COLO668 (cell line): ENCODE measurements around the gene STK4.
"Not testable (repeated sequence)": the region's sequence is repeated elsewhere in the genome, so short reads cannot be mapped to it uniquely, and the experiment has no call there.

ENCODE experiments used
- DNase-seq: peaks from one replicate; lab custom pipeline; 2025; ENCODE audit not compliant: unreplicated experiment; lab: John Stamatoyannopoulos, UW

Gene STK4

GRCh38 chr20:44981736-44982406, 15.6 kb downstream of the STK4 start:
- no peak for DNase-seq

- DNase-seq, result no peak
These were observed 16.9 kb downstream of the STK4 start for GRCh38 chr20:44983093-44983674.

- no peak for DNase-seq
These were observed 22.4 kb downstream of the STK4 start for GRCh38 chr20:44988631-44989171.

GRCh38 chr20:44990425-44990824, 24.1 kb downstream of the STK4 start:
- DNase-seq, result no peak

- no peak for DNase-seq
These were observed 24.6 kb downstream of the STK4 start for GRCh38 chr20:44990957-44991356.

- no peak for DNase-seq
These were observed 27.0 kb downstream of the STK4 start for GRCh38 chr20:44993343-44993742.

GRCh38 chr20:44997171-44997570, 30.9 kb downstream of the STK4 start:
- no peak for DNase-seq

GRCh38 chr20:44997668-44998067, 31.4 kb downstream of the STK4 start:
- DNase-seq, result no peak

GRCh38 chr20:45008521-45009049, 42.3 kb downstream of the STK4 start:
- DNase-seq, result no peak

- no peak for DNase-seq
These were observed 44.1 kb downstream of the STK4 start for GRCh38 chr20:45010399-45010828.

- peak; percentile 44 for DNase-seq
These were observed 44.8 kb downstream of the STK4 start for GRCh38 chr20:45011108-45011526.

- no peak for DNase-seq
These were observed 46.5 kb downstream of the STK4 start for GRCh38 chr20:45012682-45013302.

- DNase-seq, result not testable (repeated sequence)
These were observed 47.8 kb downstream of the STK4 start for GRCh38 chr20:45014131-45014530.

GRCh38 chr20:45014671-45015415, 48.5 kb downstream of the STK4 start:
- no peak for DNase-seq

GRCh38 chr20:45016089-45016671, 49.9 kb downstream of the STK4 start:
- no peak for DNase-seq

- no peak for DNase-seq
These were observed 51.0 kb downstream of the STK4 start for GRCh38 chr20:45017281-45017680.

- no peak for DNase-seq
These were observed 51.5 kb downstream of the STK4 start for GRCh38 chr20:45017857-45018256.

- DNase-seq, result no peak
These were observed 52.9 kb downstream of the STK4 start for GRCh38 chr20:45019027-45019761.

GRCh38 chr20:45019762-45020123, 53.4 kb downstream of the STK4 start:
- DNase-seq, result no peak

GRCh38 chr20:45020236-45020886, 54.0 kb downstream of the STK4 start:
- peak; percentile 34 for DNase-seq
